Neural progenitor cell (in vitro differentiated cells): ENCODE results near the gene TBC1D17. TPM values are rescaled to one million over a fixed set of nuclear protein-coding genes. Genes with fewer than 3 reads are reported as not detected.

Experiments used
- DNase-seq: peaks from one replicate; pipeline ENCODE4 v3.0.0-alpha.2; 2016; ENCODE audit warnings: low spot score
- H2AFZ ChIP-seq: fragments of 200-600 bp; sonication (generic); replicated peaks from 2 replicates; pipeline ENCODE4 v1.6.1; 2016; ENCODE audit warnings: antibody characterized with exemption
- H3F3A ChIP-seq: fragments of 200-600 bp; sonication (generic); 2 replicates; pipeline ENCODE4 v1.6.1; 2016; ENCODE audit warnings: antibody characterized with exemption, low read depth
- H3K27ac ChIP-seq: fragments of 200-600 bp; sonication (generic); 2 replicates; pipeline ENCODE4 v1.5.1; 2016; ENCODE audit warnings: mild to moderate bottlenecking
- H3K27me3 ChIP-seq: fragments of 200-600 bp; sonication (generic); 2 replicates; pipeline ENCODE4 v1.6.1; 2016; ENCODE audit warnings: mild to moderate bottlenecking, moderate library complexity
- H3K36me3 ChIP-seq: fragments of 200-600 bp; sonication (generic); 2 replicates; pipeline ENCODE4 v1.5.1; 2016
- H3K4me1 ChIP-seq: fragments of 200-600 bp; sonication (generic); 2 replicates; pipeline ENCODE4 v1.6.1; 2016; ENCODE audit warnings: mixed run types
- H3K4me2 ChIP-seq: fragments of 200-600 bp; sonication (generic); 2 replicates; pipeline ENCODE4 v1.6.1; 2016
- H3K4me3 ChIP-seq: fragments of 200-600 bp; sonication (generic); 2 replicates; pipeline ENCODE4 v1.5.1; 2016
- H3K79me2 ChIP-seq: fragments of 200-600 bp; sonication (generic); 2 replicates; pipeline ENCODE4 v1.6.1; 2016; ENCODE audit warnings: low read depth
- H3K9ac ChIP-seq: fragments of 200-600 bp; sonication (generic); 2 replicates; pipeline ENCODE4 v1.6.1; 2016
- H3K9me3 ChIP-seq: fragments of 200-600 bp; sonication (generic); 2 replicates; pipeline ENCODE4 v1.5.1; 2016; ENCODE audit warnings: low read depth
- H4K20me1 ChIP-seq: fragments of 200-600 bp; sonication (generic); 2 replicates; pipeline ENCODE4 v1.6.1; 2016; ENCODE audit warnings: low read depth
- H3K27ac Mint-ChIP-seq: 3 replicates; pipeline ENCODE4 v1.8.0; 2021; ENCODE audit warnings: mixed read lengths
- H3K27me3 Mint-ChIP-seq: 2 replicates; pipeline ENCODE4 v1.8.0; 2022; ENCODE audit warnings: low read depth, mild to moderate bottlenecking, inconsistent platforms, moderate library complexity, mixed read lengths; ENCODE audit not compliant: insufficient read depth
- H3K36me3 Mint-ChIP-seq: 3 replicates; pipeline ENCODE4 v1.8.0; 2021; ENCODE audit warnings: mixed read lengths
- H3K4me1 Mint-ChIP-seq: 3 replicates; pipeline ENCODE4 v1.8.0; 2021; ENCODE audit warnings: mixed read lengths
- H3K4me3 Mint-ChIP-seq: 3 replicates; pipeline ENCODE4 v1.8.0; 2021; ENCODE audit warnings: mild to moderate bottlenecking, moderate library complexity, mixed read lengths
- H3K9me3 Mint-ChIP-seq: 3 replicates; pipeline ENCODE4 v1.8.0; 2020; ENCODE audit warnings: mixed read lengths
- EZH2 ChIP-seq: fragments of 200-600 bp; sonication (generic); IDR thresholded peaks from 2 replicates; pipeline ENCODE4 v1.6.1; 2017; ENCODE audit warnings: antibody characterized with exemption, mild to moderate bottlenecking, moderate library complexity
- EZH2phosphoT487 ChIP-seq: fragments of 200-600 bp; sonication (generic); IDR thresholded peaks from 2 replicates; pipeline ENCODE4 v1.6.1; 2017; ENCODE audit warnings: antibody characterized with exemption
- total RNA-seq: library from RNA; depleted of rRNA; stranded (reverse); fragments of >200 nt; gene quantifications from 2 replicates; pipeline ENCODE4 v1.2.3, GENCODE V29; 2015; ENCODE audit warnings: low replicate concordance
- TF ChIP-seq, protein P1 (sequence below): fragments of 200-600 bp; sonication (generic); IDR thresholded peaks from 2 replicates; pipeline ENCODE4 v1.5.1; 2017; ENCODE audit warnings: antibody characterized with exemption, mild to moderate bottlenecking

The TBC1D17 gene
- total RNA-seq, 1 donor from 2014 or later, result 10.4 TPM

- H3K9me3 ChIP-seq, result no peaks in the 10 kb centered on the region
- H3K27ac Mint-ChIP-seq, result peak overlapping the region; percentile 44
- H3K36me3 ChIP-seq, result no peaks in the 10 kb centered on the region
- no peak for TF ChIP-seq EZH2
- TF ChIP-seq, protein P1, sequence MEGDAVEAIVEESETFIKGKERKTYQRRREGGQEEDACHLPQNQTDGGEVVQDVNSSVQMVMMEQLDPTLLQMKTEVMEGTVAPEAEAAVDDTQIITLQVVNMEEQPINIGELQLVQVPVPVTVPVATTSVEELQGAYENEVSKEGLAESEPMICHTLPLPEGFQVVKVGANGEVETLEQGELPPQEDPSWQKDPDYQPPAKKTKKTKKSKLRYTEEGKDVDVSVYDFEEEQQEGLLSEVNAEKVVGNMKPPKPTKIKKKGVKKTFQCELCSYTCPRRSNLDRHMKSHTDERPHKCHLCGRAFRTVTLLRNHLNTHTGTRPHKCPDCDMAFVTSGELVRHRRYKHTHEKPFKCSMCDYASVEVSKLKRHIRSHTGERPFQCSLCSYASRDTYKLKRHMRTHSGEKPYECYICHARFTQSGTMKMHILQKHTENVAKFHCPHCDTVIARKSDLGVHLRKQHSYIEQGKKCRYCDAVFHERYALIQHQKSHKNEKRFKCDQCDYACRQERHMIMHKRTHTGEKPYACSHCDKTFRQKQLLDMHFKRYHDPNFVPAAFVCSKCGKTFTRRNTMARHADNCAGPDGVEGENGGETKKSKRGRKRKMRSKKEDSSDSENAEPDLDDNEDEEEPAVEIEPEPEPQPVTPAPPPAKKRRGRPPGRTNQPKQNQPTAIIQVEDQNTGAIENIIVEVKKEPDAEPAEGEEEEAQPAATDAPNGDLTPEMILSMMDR, result no peak
- no peak for TF ChIP-seq EZH2phosphoT487
- H3K4me2 ChIP-seq, result no peak overlapping the region
- H3K4me1 ChIP-seq, result no peaks in the 10 kb centered on the region
- no peak overlapping the region for H3K4me3 ChIP-seq
- H3K4me3 Mint-ChIP-seq, result no peak overlapping the region
- H3K27me3 Mint-ChIP-seq, result no peaks in the 10 kb centered on the region
- peaks cover 35% of the 10 kb centered on the region for H3K36me3 Mint-ChIP-seq
- H3K27ac ChIP-seq, result no peak overlapping the region
- H3K9ac ChIP-seq, result no peak overlapping the region
- H2AFZ ChIP-seq, result no peak overlapping the region
- H4K20me1 ChIP-seq, result no peaks in the 10 kb centered on the region
- no peak for DNase-seq
- no peaks in the 10 kb centered on the region for H3K27me3 ChIP-seq
- H3K9me3 Mint-ChIP-seq, result no peaks in the 10 kb centered on the region
- no peaks in the 10 kb centered on the region for H3K79me2 ChIP-seq
- H3F3A ChIP-seq, result peaks cover 6% of the 10 kb centered on the region
- peaks cover 2% of the 10 kb centered on the region for H3K4me1 Mint-ChIP-seq
These were observed 37.2 kb upstream of the TBC1D17 start for GRCh38 chr19:49840321-49840720.

GRCh38 chr19:49840736-49841249 lies 36.7 kb upstream of the TBC1D17 start:
- H3K4me3 Mint-ChIP-seq, result no peak overlapping the region
- peak overlapping the region; percentile 44 for H3K27ac Mint-ChIP-seq
- Histone ChIP-seq H4K20me1 (no peaks in the 10 kb centered on the region), H2AFZ (no peak overlapping the region), H3K79me2 (no peaks in the 10 kb centered on the region), H3K4me3 (no peak overlapping the region), H3F3A (peaks cover 10% of the 10 kb centered on the region), H3K4me1 (no peaks in the 10 kb centered on the region), H3K36me3 (no peaks in the 10 kb centered on the region), H3K27ac (no peak overlapping the region), H3K9me3 (no peaks in the 10 kb centered on the region), H3K4me2 (no peak overlapping the region), H3K9ac (no peak overlapping the region), H3K27me3 (no peaks in the 10 kb centered on the region)
- TF ChIP-seq EZH2 (no peak), EZH2phosphoT487 (no peak)
- TF ChIP-seq, protein P1, result no peak
- no peak for DNase-seq
- H3K9me3 Mint-ChIP-seq, result no peaks in the 10 kb centered on the region
- no peaks in the 10 kb centered on the region for H3K27me3 Mint-ChIP-seq
- peaks cover 2% of the 10 kb centered on the region for H3K4me1 Mint-ChIP-seq
- peaks cover 35% of the 10 kb centered on the region for H3K36me3 Mint-ChIP-seq

DNA sequence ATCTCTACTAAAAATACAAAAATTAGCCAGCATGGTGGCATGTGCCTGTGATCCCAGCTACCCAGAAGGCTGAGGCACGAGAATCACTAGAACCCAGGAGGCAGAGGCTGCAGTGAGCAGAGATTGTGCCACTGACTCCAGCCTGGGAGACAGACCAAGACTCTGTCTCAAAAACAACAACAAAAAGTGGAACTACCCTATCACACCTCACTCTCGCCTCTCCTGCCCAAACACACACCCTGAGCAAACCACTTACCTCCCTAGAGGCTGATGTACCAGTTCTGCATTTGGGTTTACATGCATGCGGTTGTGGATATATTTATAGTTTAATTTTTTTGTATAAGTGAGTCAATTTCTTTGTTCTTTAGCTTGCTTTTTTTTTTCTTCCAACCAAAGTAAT lies 34.2 kb upstream of the TBC1D17 start:
- no peak for DNase-seq
- no peaks in the 10 kb centered on the region for H3K9me3 ChIP-seq
- H2AFZ ChIP-seq, result no peak overlapping the region
- H3K27me3 ChIP-seq, result no peaks in the 10 kb centered on the region
- H3K9me3 Mint-ChIP-seq, result peaks cover 1% of the 10 kb centered on the region
- H3K27me3 Mint-ChIP-seq, result no peaks in the 10 kb centered on the region
- TF ChIP-seq, protein P1, result no peak
- TF ChIP-seq EZH2phosphoT487, result no peak
- no peak for TF ChIP-seq EZH2
- no peak overlapping the region for H3K27ac Mint-ChIP-seq
- peaks cover 32% of the 10 kb centered on the region for H3K36me3 Mint-ChIP-seq
- H3K36me3 ChIP-seq, result no peaks in the 10 kb centered on the region
- peaks cover under 1% of the 10 kb centered on the region for H3K79me2 ChIP-seq
- H3K27ac ChIP-seq, result no peak overlapping the region
- no peak overlapping the region for H3K9ac ChIP-seq
- H3K4me3 Mint-ChIP-seq, result no peak overlapping the region
- H3F3A ChIP-seq, result peaks cover 21% of the 10 kb centered on the region
- H3K4me1 Mint-ChIP-seq, result peaks cover 2% of the 10 kb centered on the region
- H3K4me3 ChIP-seq, result no peak overlapping the region
- no peaks in the 10 kb centered on the region for H3K4me1 ChIP-seq
- no peaks in the 10 kb centered on the region for H4K20me1 ChIP-seq
- no peak overlapping the region for H3K4me2 ChIP-seq
